Measurements from ENCODE around the gene UQCR11. TPM values are rescaled to one million over a fixed set of nuclear protein-coding genes. Genes with fewer than 3 reads are reported as not detected.

The UQCR11 gene
- polyA plus RNA-seq, result 487 TPM

- no peaks in the 10 kb centered on the region for H3K27me3 Mint-ChIP-seq
- peak within 1 kb of the TSS; percentile 96 to 100 (median 99) for H3K4me3 Mint-ChIP-seq
- peaks cover 13 to 30% (median 27%) of the 10 kb centered on the region in 3 donors for H3K4me1 Mint-ChIP-seq
- peak within 1 kb of the TSS; percentile 96 to 99 (median 99) for H3K27ac Mint-ChIP-seq
- no peaks in the 10 kb centered on the region for H3K9me3 Mint-ChIP-seq
- no peaks in the 10 kb centered on the region for H3K36me3 Mint-ChIP-seq
These were observed at the start of gene UQCR11 for GRCh38 chr19:1605236-1606137. Gene UQCR11, minus strand, starts transcription at chr19:1605462. Its CDS starts 53 bp downstream, at chr19:1605409.

GRCh38 chr19:1654178-1654792 is 49.0 kb upstream of the UQCR11 start:
- H3K4me3 Mint-ChIP-seq, result peak overlapping the region in 3 of 4 donors; percentile 73 to 95 (median 78)
- H3K27ac Mint-ChIP-seq, result peak overlapping the region in 1 of 3 donors; percentile 90
- no peaks in the 10 kb centered on the region for H3K9me3 Mint-ChIP-seq
- H3K36me3 Mint-ChIP-seq, result no peaks in the 10 kb centered on the region
- H3K27me3 Mint-ChIP-seq, result no peaks in the 10 kb centered on the region
- H3K4me1 Mint-ChIP-seq, result peaks cover 10 to 28% (median 18%) of the 10 kb centered on the region in 3 donors

- peaks cover 15 to 31% (median 25%) of the 10 kb centered on the region in 3 donors for H3K4me1 Mint-ChIP-seq
- H3K36me3 Mint-ChIP-seq, result peaks cover 1% of the 10 kb centered on the region
- H3K9me3 Mint-ChIP-seq, result no peaks in the 10 kb centered on the region
- H3K27me3 Mint-ChIP-seq, result no peaks in the 10 kb centered on the region
- peak overlapping the region; percentile 86 to 98 (median 96) for H3K4me3 Mint-ChIP-seq
- H3K27ac Mint-ChIP-seq, result peak overlapping the region; percentile 94 to 100 (median 99)
These were observed 48.0 kb upstream of the UQCR11 start for GRCh38 chr19:1653300-1653628.

GRCh38 chr19:1652471-1653299 is 47.4 kb upstream of the UQCR11 start, which contains the start of gene TCF3:
Gene TCF3, minus strand, starts transcription at chr19:1652615. Its CDS starts 2,367 bp downstream, at chr19:1650248.
- Mint-ChIP-seq H3K9me3 (no peaks in the 10 kb centered on the region), H3K27me3 (no peaks in the 10 kb centered on the region), H3K36me3 (peaks cover 1% of the 10 kb centered on the region), H3K27ac (peak within 1 kb of the TSS; percentile 98 to 100 (median 100)), H3K4me3 (peak within 1 kb of the TSS; percentile 91 to 98 (median 97)), H3K4me1 (peaks cover 19 to 33% (median 25%) of the 10 kb centered on the region in 3 donors)

DNA sequence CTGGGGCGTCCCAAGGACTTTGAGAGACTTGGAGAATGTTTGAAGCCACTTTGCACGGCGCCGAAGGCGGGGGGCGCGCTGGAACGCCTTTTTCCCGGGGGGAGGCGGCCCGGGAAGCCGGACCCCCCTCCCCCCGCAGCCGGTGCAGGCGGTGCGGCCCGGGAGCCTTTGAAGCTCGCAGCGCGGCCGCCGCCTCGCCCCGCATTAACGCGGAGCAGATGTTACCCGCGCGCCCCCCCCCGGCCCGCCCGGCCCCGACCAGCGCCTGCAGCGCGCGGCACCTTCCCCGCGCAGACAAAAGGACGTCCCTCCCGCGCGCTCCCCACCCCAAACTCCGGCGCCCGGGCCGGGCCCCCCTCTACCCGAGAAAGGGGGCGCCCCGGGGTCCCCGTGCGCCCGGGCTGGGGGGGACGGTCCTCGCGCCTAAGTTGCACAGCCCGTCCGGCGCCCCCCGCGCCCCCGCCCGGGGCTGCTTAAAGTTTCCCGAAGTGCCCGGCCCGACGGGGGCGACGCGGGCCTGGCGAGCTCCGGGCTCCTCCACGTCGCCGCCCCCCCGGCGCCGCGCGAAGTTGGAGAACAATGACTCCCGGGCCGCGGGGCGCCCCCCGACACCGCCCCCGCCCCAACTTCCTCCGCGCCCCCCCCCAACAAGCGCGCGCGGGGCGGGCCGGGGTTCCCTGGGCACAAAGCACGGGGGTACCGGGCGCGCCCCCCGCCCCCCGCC is 46.5 kb upstream of the UQCR11 start:
- Mint-ChIP-seq H3K27ac (peak overlapping the region; percentile 98 to 100 (median 99)), H3K9me3 (no peaks in the 10 kb centered on the region), H3K27me3 (no peaks in the 10 kb centered on the region), H3K36me3 (peaks cover 1% of the 10 kb centered on the region), H3K4me1 (peaks cover 19 to 29% (median 25%) of the 10 kb centered on the region in 3 donors), H3K4me3 (peak overlapping the region; percentile 91 to 98 (median 96))

DNA sequence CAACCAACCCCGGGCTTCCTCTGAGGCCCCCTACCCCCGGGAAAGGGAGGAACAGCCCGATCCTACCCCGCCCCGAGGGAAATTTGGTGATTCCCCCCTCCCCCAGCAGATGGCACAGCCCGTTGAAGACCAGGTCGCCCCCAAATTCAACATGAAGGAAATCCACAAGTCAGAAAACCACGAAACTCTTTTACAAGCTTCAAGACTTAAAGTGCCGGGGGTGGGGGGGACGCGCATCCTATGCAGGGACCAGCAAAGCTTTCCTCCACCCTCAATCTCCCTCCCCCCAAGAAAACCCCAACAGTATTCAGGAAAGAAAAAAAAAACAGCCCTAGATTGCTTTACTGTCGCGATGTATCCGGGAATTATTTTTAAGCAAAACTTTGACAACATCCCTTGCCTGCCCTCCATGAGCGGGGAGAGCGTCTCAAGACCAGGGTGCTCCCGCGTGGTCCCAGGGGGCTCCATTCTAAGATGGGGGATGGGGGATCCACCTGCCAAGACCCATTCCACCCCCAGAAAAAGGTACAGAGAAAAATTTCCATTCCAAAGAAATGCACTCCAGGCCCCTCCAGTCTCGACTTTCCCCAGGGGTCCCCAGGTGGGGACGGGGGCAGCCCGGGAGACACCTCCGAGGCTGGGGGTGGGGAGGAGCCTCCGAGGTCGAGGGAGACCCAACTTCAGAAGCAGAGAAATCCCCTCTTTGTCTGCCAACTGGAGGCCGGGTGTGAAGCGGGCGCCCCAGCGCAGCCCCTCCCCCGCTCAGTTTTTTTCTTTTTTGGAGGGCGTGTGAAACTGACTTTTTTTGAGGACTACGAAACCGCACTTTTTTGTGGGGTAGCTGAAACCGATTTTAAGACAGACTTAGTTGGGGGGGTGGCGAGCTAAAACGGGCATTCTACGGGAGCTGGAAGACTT is 45.6 kb upstream of the UQCR11 start:
- Mint-ChIP-seq H3K9me3 (no peaks in the 10 kb centered on the region), H3K27me3 (no peaks in the 10 kb centered on the region), H3K4me1 (peaks cover 23 to 29% (median 25%) of the 10 kb centered on the region in 3 donors), H3K27ac (peak overlapping the region; percentile 98 to 100 (median 99)), H3K36me3 (peaks cover 1% of the 10 kb centered on the region), H3K4me3 (peak overlapping the region; percentile 91 to 98 (median 96))

GRCh38 chr19:1649706-1650649 is 44.7 kb upstream of the UQCR11 start:
- Mint-ChIP-seq H3K27ac (peak overlapping the region; percentile 98 to 100 (median 99)), H3K9me3 (no peaks in the 10 kb centered on the region), H3K4me3 (peak overlapping the region; percentile 91 to 98 (median 96)), H3K4me1 (peaks cover 19 to 25% (median 24%) of the 10 kb centered on the region in 3 donors), H3K36me3 (peaks cover 1% of the 10 kb centered on the region), H3K27me3 (no peaks in the 10 kb centered on the region)

DNA sequence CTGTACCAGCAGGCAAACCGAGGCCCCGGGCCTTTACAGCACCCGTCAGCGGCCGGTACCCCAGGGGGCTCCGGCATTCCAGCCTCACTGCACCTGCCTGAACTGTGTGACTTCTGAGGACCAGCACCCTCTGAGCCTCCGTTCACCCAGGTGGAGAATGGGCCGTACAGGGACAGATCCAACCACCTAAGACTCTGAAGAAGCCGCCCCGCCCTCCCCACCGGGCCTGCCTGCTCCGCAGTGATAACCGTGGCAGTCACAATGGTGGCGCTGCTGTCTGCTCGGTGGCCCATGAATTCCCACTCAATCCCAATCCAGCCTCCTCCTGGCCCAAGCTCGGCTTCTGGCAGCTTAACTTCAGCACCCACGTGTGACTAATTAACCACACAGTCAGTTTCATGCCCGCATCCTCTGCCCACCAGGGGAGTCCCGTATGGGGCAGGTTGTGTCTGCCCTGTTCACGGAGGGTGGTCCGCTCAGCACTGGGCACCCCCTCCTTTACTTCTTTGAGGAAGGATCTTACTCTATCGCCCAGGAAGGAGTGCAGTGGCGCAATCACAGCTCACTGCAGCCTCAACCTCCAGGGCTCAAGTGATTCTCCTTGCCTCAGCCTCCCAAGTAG is 43.8 kb upstream of the UQCR11 start:
- peaks cover 19 to 25% (median 21%) of the 10 kb centered on the region in 3 donors for H3K4me1 Mint-ChIP-seq
- H3K27me3 Mint-ChIP-seq, result no peaks in the 10 kb centered on the region
- peak overlapping the region; percentile 98 to 99 (median 98) for H3K27ac Mint-ChIP-seq
- H3K36me3 Mint-ChIP-seq, result peaks cover 1% of the 10 kb centered on the region
- no peaks in the 10 kb centered on the region for H3K9me3 Mint-ChIP-seq
- H3K4me3 Mint-ChIP-seq, result peak overlapping the region; percentile 75 to 98 (median 96)

GRCh38 chr19:1648459-1648849 is 43.2 kb upstream of the UQCR11 start:
- Mint-ChIP-seq H3K27ac (peak overlapping the region; percentile 98 to 99 (median 98)), H3K9me3 (no peaks in the 10 kb centered on the region), H3K36me3 (peaks cover 1% of the 10 kb centered on the region), H3K4me3 (peak overlapping the region; percentile 75 to 98 (median 96)), H3K27me3 (no peaks in the 10 kb centered on the region), H3K4me1 (peaks cover 19 to 25% (median 21%) of the 10 kb centered on the region in 3 donors)

- H3K9me3 Mint-ChIP-seq, result no peaks in the 10 kb centered on the region
- H3K4me1 Mint-ChIP-seq, result peaks cover 17 to 20% (median 19%) of the 10 kb centered on the region in 3 donors
- no peaks in the 10 kb centered on the region for H3K27me3 Mint-ChIP-seq
- H3K27ac Mint-ChIP-seq, result peak overlapping the region; percentile 98 to 99 (median 98)
- H3K4me3 Mint-ChIP-seq, result peak overlapping the region; percentile 75 to 98 (median 96)
- H3K36me3 Mint-ChIP-seq, result peaks cover 2% of the 10 kb centered on the region
These were observed 42.5 kb upstream of the UQCR11 start for GRCh38 chr19:1647501-1648458.

All from IgD-negative memory B cell (primary cell).